ENCODE results near the gene DLG2. TPM values are rescaled to one million over a fixed set of nuclear protein-coding genes. Genes with fewer than 3 reads are reported as not detected.
"Not testable (repeated sequence)": the region's sequence is repeated elsewhere in the genome, so short reads cannot be mapped to it uniquely, and the experiment has no call there.

DLG2 gene
- total and polyA plus RNA-seq, 7 donors: 0.23 to 5.3 (median 3.4) TPM

DNA sequence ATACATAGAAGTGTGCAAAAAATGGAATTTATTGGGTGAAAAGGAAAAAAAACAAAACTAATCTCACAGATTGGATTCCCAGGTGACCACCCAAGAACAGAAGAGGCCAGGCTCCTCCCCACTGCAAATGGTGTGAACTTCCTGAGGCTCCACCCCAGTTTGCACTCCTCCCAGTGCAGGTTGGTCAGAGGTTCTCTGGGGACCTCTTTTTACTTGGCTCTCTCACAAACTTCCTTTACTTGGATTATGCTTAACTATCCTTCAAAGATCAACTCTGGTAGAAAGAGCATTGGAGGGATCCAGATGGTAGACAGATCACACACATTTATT is 2202.0 kb downstream of the DLG2 start:
- no peak for DNase-seq
- H3K9me3 ChIP-seq: no peaks in the 10 kb centered on the region
- H3K4me1 ChIP-seq: no peaks in the 10 kb centered on the region
- no peak for ATAC-seq
- H3K27ac ChIP-seq: no peak overlapping the region
- TF ChIP-seq, protein P1, sequence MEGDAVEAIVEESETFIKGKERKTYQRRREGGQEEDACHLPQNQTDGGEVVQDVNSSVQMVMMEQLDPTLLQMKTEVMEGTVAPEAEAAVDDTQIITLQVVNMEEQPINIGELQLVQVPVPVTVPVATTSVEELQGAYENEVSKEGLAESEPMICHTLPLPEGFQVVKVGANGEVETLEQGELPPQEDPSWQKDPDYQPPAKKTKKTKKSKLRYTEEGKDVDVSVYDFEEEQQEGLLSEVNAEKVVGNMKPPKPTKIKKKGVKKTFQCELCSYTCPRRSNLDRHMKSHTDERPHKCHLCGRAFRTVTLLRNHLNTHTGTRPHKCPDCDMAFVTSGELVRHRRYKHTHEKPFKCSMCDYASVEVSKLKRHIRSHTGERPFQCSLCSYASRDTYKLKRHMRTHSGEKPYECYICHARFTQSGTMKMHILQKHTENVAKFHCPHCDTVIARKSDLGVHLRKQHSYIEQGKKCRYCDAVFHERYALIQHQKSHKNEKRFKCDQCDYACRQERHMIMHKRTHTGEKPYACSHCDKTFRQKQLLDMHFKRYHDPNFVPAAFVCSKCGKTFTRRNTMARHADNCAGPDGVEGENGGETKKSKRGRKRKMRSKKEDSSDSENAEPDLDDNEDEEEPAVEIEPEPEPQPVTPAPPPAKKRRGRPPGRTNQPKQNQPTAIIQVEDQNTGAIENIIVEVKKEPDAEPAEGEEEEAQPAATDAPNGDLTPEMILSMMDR (IDR thresholded peaks at IDR 0.05): no peak
- no peaks in the 10 kb centered on the region for H3K27me3 ChIP-seq (ENCODE audit: insufficient read depth in 3 of 3, low read length in 2 of 3)
- intact Hi-C loops (cut with DNase I): no loop called here
- H3K36me3 ChIP-seq (ENCODE audit: insufficient read depth in 1 of 2, low read depth in 1 of 2): no peaks in the 10 kb centered on the region
- H3K4me3 ChIP-seq: no peak overlapping the region

DNA sequence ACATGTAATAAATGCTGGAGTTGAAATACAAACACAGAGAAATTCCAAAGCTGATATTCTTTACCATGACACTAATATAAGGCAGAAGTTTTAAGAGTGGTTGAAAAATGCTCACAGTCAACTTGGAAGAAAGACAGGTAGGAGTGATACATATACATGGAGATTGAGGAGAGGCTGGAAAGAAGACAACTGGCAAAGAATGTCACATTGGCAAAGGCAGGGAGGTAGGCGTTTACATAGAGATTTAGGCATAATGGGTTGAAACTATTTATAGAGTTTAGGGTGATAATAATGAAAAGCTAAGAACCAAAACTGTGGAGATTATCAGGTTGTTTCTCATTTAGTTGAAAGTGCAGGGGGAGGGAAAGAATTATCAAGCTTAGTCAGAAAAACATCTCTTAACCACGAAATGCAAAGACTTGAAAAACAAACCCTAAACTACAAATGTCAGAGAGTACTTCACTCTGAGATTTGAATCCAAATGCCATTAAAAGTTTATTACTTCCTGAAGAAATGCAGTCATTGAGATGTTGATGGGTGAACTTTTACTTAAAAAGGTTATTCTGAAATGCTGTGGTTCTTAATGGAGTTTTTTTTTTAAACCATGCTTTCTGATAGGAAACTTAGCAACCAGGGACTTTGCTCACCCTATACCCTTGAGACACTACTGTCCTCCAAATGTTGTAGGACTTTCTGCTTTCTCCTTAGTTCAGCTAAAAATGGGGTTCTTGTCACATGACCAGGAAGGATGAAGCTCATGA is 2202.6 kb downstream of the DLG2 start:
- Histone ChIP-seq H3K4me1 (no peaks in the 10 kb centered on the region), H3K4me3 (no peak overlapping the region), H3K27me3 (ENCODE audit: insufficient read depth in 3 of 3, low read length in 2 of 3) (no peaks in the 10 kb centered on the region), H3K27ac (no peak overlapping the region), H3K9me3 (no peaks in the 10 kb centered on the region), H3K36me3 (ENCODE audit: insufficient read depth in 1 of 2, low read depth in 1 of 2) (no peaks in the 10 kb centered on the region)
- TF ChIP-seq, protein P1 (IDR thresholded peaks at IDR 0.05): no peak
- WGBS, 3 donors: 37 to 52% (median 49%) methylated on average over 2 of the region's 2 CpGs
- intact Hi-C loops (cut with DNase I): no loop called here
- no peak for ATAC-seq
- DNase-seq: no peak

DNA sequence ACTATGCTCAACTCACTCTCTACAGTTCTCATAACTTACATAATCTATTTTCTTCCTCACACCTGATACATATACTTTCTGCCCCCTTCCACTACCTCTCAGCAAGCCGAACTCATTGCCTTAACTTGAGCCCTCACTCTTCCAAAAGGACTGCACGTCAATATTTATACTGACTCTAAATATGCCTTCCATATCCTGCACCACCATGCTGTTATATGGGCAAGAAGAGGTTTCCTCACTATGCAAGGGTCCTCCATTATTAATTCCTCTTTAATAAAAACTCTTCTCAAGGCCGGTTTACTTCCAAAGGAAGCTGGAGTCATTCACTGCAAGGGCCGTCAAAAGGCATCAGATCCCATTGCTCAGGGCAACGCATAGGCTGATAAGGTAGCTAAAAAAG is 2204.5 kb downstream of the DLG2 start:
- not testable (repeated sequence) for ATAC-seq, DNase-seq
- WGBS, 3 donors: 84 to 98% (median 86%) methylated on average over 5 of the region's 5 CpGs

DNA sequence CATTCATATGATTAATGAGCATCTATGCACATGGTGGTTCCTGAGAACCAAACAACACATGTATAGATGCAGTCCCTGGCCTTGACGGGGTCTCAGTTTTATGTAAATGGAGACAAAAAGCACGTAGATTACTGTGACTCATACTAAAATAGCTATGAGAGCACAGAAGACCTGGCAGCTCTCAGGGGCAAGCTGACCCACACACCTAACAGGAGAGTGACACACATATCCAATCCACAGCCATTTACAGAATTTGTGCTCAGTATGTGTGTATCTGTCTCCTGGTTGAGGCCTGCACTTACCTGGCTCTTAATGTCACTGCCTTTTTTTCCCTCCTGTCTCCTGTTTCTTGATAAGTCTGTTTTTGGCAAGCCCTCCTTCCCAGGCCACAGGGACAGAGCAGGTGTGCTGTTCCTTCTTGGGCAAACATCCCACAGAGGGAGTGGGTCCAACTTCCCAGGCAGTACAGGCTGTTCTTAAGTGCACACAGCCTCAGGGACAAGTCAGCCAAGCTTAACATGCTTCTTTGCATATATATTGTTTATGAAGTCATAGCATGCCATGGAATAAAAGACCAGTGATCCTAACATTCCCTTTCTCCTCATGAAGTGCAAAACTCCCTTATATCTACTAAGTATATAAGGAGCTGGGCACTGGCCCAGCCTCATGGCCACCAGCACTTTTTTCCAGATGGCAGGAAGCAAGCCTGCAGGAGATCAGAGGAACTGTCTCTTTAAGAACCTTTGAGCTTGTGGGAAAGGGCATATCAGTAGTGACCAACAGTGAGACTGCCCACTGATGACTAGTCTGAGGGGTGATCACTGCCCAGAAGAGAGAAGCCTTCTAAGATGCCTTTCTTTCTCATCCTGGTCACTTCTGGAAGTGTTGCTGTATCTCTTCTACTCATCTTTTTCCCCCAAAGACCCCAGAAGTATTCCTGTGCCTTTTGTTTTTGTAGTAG is 2216.3 kb downstream of the DLG2 start:
- peak in 1 of 2 donors; percentile 65 for DNase-seq
- ATAC-seq: peak; percentile 86 to 94 (median 93)

More for the DNA sequence above, 2204.5 kb downstream of the DLG2 start:
- H3K4me1 ChIP-seq; H3K9me3 ChIP-seq; H3K27ac ChIP-seq; H3K4me3 ChIP-seq; H3K27me3 ChIP-seq (ENCODE audit: insufficient read depth in 3 of 3, low read length in 2 of 3); intact Hi-C loops (cut with DNase I); H3K36me3 ChIP-seq (ENCODE audit: insufficient read depth in 1 of 2, low read depth in 1 of 2): not testable (repeated sequence)

More for the DNA sequence above, 2216.3 kb downstream of the DLG2 start:
- Histone ChIP-seq H3K9me3 (no peaks in the 10 kb centered on the region), H3K27me3 (ENCODE audit: insufficient read depth in 3 of 3, low read length in 2 of 3) (no peaks in the 10 kb centered on the region), H3K27ac (peak overlapping the region; percentile 63), H3K36me3 (ENCODE audit: insufficient read depth in 1 of 2, low read depth in 1 of 2) (no peaks in the 10 kb centered on the region), H3K4me3 (peak overlapping the region; percentile 13), H3K4me1 (peaks cover 21% of the 10 kb centered on the region)
- intact Hi-C loops (cut with DNase I): no loop called here
- 25 to 53% (median 36%) methylated on average over 2 of the region's 2 CpGs for WGBS, 3 donors
- TF ChIP-seq, protein P1 (IDR thresholded peaks at IDR 0.05): no peak
